ENCODE data around the gene FARP1.
A peak's percentile ranks its signal among the peaks of the same experiment; 100 is the strongest.

FARP1 gene

DNA sequence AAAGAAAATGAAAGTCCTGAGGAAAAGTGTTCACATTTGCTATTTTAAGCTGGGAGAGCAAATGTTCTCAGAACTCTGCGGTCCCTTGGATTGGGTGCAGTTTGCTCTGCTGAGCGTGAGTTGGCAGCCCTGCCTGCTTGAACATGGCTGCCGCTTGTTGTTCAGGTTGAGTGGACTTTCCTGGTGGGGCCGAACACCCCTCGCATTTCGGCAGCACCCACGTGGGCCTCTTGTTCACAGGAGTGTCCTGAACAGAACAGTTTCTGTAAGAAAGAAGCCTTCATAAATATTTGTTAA lies 45.0 kb downstream of the FARP1 start:
- no CpG with 5 or more reads among the region's 7 CpGs for WGBS (ENCODE audit: insufficient coverage, insufficient read length)
- Histone ChIP-seq H3K27ac (ENCODE audit: low read length) (no peak overlapping the region), H3K4me1 (ENCODE audit: control insufficient read depth, insufficient read depth, low read length) (no peaks in the 10 kb centered on the region), H3K4me3 (ENCODE audit: low read length) (no peak overlapping the region), H3K9me3 (ENCODE audit: control insufficient read depth, insufficient read depth, low read length) (no peaks in the 10 kb centered on the region), H3K36me3 (ENCODE audit: control insufficient read depth, insufficient read depth, low read length) (no peaks in the 10 kb centered on the region), H3K27me3 (ENCODE audit: control insufficient read depth, insufficient read depth, low read length) (no peaks in the 10 kb centered on the region)
- DNase-seq (ENCODE audit: low read depth, low spot score), result no peak

DNA sequence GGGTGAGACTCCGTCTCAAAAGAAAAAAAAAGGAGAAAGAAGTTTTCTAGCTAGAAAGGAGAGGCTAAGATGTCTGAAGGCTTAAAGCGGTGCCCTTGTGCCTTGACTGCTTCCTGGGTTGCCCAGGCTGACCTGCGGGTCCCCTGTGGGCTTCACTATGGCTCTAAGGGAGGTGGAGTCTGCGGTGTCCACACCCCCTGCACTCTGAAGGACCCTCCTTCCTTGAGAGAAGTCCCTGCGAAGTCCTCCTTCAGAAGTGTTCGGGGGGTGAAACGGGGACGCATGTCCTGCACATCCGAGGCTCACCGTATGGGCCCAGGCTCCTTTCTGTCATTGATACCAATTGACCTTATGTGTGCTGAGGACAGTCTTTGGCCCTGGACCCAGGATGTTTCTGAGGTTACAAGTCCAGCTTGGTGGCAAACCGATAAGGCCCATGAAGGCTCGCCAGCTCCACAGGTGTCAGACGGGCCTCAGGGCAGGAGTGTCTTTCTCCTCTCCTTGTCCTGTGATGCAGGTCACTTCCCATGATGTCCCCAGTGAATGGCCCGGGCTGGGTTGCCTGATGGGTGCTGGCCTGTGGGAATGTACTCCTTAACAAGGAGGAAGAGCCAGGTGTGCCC lies 45.8 kb downstream of the FARP1 start:
- Histone ChIP-seq H3K36me3 (ENCODE audit: control insufficient read depth, insufficient read depth, low read length) (no peaks in the 10 kb centered on the region), H3K4me3 (ENCODE audit: low read length) (no peak overlapping the region), H3K27ac (ENCODE audit: low read length) (no peak overlapping the region), H3K27me3 (ENCODE audit: control insufficient read depth, insufficient read depth, low read length) (no peaks in the 10 kb centered on the region), H3K4me1 (ENCODE audit: control insufficient read depth, insufficient read depth, low read length) (no peaks in the 10 kb centered on the region), H3K9me3 (ENCODE audit: control insufficient read depth, insufficient read depth, low read length) (no peaks in the 10 kb centered on the region)
- WGBS (ENCODE audit: insufficient coverage, insufficient read length), result no CpG with 5 or more reads among the region's 14 CpGs
- no peak for DNase-seq (ENCODE audit: low read depth, low spot score)

DNA sequence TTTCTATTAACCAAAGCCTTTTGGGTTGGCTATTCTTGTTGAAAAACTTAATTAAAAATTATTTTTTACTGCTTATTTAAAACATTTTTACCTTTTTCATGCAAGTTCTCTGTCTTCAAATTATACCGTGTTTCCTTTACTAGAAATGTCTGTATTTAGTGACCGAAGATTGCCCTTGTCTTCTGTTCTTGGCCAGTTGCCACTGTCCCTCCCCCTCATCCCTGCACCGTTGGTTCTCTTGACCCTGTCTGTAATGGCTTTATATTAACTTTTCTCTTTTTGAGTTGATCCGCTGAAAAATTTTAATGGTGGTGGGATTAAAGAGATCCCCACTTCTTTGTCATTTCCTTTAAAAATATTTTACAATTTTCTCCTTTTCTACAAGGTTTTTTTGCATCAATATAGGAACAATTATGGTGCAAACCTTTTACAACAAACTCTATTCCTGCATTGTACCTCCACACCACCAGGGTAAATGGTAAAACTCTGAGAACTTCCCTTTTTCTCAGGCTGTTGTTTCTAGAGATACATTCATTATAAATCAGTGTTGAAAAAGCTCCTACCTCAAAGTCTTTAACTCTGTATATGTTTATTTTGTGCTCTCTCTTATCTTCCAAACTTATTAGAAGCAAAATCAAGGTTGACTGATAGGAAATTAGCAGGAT lies 47.1 kb downstream of the FARP1 start:
- H3K4me1 ChIP-seq (ENCODE audit: control insufficient read depth, insufficient read depth, low read length), result no peaks in the 10 kb centered on the region
- DNase-seq (ENCODE audit: low read depth, low spot score), result no peak
- WGBS (ENCODE audit: insufficient coverage, insufficient read length), result no CpG with 5 or more reads among the region's 4 CpGs

DNA sequence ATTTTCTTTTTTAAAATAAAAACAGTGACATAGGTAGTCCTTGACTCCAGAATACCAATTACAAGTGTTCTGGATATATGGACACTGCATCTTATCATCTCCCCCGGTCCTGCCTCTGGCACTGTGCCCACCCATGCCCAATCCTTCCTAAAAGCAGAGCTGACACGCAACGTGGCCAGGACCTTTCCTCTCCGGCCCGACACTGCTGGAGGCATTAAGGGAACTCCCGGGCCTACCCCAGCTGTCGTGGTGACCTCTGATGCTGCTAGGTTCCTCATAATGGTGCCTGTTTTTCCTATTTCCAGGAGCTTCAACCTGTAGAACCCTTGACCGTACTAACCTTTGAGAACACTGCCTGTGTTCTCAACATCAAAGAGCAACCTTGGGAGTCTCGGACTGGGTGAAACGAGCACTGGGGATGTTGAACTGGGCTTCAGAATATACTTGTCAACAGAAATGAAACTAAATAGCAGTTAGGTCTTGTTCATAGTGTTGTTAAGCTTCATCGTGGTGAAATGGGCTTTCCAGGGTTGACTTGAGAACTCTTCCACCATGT lies 48.1 kb downstream of the FARP1 start:
- WGBS (ENCODE audit: insufficient coverage, insufficient read length), result no CpG with 5 or more reads among the region's 11 CpGs
- Histone ChIP-seq H3K27me3 (ENCODE audit: control insufficient read depth, insufficient read depth, low read length) (no peaks in the 10 kb centered on the region), H3K4me3 (ENCODE audit: low read length) (no peak overlapping the region), H3K36me3 (ENCODE audit: control insufficient read depth, insufficient read depth, low read length) (no peaks in the 10 kb centered on the region), H3K4me1 (ENCODE audit: control insufficient read depth, insufficient read depth, low read length) (no peaks in the 10 kb centered on the region), H3K27ac (ENCODE audit: low read length) (no peak overlapping the region), H3K9me3 (ENCODE audit: control insufficient read depth, insufficient read depth, low read length) (no peaks in the 10 kb centered on the region)
- DNase-seq (ENCODE audit: low read depth, low spot score), result no peak

More for the DNA sequence above, 47.1 kb downstream of the FARP1 start:
- H3K27me3 ChIP-seq (ENCODE audit: control insufficient read depth, insufficient read depth, low read length), result no peaks in the 10 kb centered on the region
- H3K9me3 ChIP-seq (ENCODE audit: control insufficient read depth, insufficient read depth, low read length), result no peaks in the 10 kb centered on the region
- H3K27ac ChIP-seq (ENCODE audit: low read length), result no peak overlapping the region
- H3K36me3 ChIP-seq (ENCODE audit: control insufficient read depth, insufficient read depth, low read length), result no peaks in the 10 kb centered on the region
- no peak overlapping the region for H3K4me3 ChIP-seq (ENCODE audit: low read length)

DNA sequence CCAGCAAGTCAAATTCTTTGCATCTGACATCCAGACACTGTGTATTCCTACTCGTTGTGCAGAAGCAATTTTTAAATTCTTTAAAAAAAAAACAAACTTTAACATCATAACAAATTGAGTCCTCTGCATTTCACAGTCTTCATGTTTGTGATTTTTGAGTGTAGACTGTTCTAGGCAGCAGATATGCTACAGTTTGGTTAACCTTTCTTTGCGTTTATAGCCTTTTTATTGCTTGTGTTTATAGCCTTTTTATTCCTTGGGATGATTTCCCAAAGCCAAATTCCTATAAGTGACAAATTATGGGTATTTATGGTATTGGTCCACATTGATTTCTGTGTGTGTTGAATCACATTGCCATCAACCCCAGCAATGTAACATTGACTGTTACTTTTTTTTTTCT lies 49.1 kb downstream of the FARP1 start:
- no peak overlapping the region for H3K4me3 ChIP-seq (ENCODE audit: low read length)
- no peaks in the 10 kb centered on the region for H3K4me1 ChIP-seq (ENCODE audit: control insufficient read depth, insufficient read depth, low read length)
- no peak for DNase-seq (ENCODE audit: low read depth, low spot score)
- no peak overlapping the region for H3K27ac ChIP-seq (ENCODE audit: low read length)
- no peaks in the 10 kb centered on the region for H3K36me3 ChIP-seq (ENCODE audit: control insufficient read depth, insufficient read depth, low read length)
- H3K9me3 ChIP-seq (ENCODE audit: control insufficient read depth, insufficient read depth, low read length), result no peaks in the 10 kb centered on the region
- no peaks in the 10 kb centered on the region for H3K27me3 ChIP-seq (ENCODE audit: control insufficient read depth, insufficient read depth, low read length)
- no CpG with 5 or more reads among the region's 2 CpGs for WGBS (ENCODE audit: insufficient coverage, insufficient read length)

DNA sequence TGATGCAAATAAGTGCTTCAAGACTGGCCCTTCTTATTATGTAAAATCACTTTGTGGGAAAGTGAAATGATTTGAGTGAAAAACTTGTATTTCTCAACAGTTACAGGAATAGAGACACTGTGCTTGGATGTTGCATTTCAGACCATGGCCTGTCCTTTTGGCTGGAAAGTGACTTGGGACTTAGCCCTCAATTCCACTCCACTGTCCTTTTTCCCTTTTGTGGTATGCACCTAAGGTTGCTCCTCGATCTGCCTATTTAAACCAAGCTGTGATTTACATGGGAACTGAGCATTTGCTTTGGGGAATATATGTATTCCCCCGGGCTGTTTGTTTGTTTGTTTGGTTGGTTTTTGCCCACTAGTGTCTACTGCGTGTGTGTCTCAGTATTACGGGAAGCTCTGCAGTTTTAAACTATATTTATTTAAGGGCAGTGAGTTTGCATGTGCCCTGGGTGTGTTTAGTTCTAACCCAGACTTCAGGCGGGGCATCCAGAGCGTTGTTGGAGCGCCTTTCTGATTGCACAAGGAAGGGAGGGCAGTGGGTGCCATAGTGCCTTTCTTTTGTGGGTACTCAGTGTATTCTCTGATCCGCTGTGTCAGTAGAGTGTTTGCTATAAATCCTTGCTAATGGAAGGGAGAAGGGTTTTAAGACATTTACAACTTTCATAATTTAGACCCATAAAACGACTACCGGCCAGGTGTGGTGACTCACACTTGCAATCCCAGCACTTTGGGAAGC lies 52.3 kb downstream of the FARP1 start:
- no CpG with 5 or more reads among the region's 10 CpGs for WGBS (ENCODE audit: insufficient coverage, insufficient read length)
- H3K27ac ChIP-seq (ENCODE audit: low read length), result no peak overlapping the region
- H3K27me3 ChIP-seq (ENCODE audit: control insufficient read depth, insufficient read depth, low read length), result no peaks in the 10 kb centered on the region
- no peaks in the 10 kb centered on the region for H3K9me3 ChIP-seq (ENCODE audit: control insufficient read depth, insufficient read depth, low read length)
- 0 out of 2 replicates have a peak, but pooled peaks cover 1% of the 10 kb centered on the region for H3K4me1 ChIP-seq (ENCODE audit: control insufficient read depth, insufficient read depth, low read length)
- H3K4me3 ChIP-seq (ENCODE audit: low read length), result no peak overlapping the region
- DNase-seq (ENCODE audit: low read depth, low spot score), result no peak
- H3K36me3 ChIP-seq (ENCODE audit: control insufficient read depth, insufficient read depth, low read length), result no peaks in the 10 kb centered on the region

DNA sequence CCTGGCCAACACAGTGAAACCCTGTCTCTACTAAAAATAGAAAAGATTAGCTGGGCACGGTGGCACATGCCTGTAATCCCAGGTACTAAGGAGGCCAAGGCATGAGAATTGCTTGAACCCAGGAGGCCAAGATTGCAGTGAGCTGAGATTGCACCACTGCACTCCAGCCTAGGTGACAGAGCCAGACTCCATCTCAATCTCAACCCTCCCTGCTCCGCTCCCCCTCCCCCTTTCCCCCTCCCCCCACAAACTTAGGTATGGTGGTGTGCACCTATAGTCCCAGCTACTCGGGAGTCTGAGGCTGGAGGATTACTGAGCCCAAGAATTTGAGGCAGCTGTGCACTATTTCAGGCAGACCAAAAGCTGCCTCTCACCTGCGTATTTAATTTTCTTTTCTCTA lies 55.8 kb downstream of the FARP1 start:
- Histone ChIP-seq H3K27me3 (ENCODE audit: control insufficient read depth, insufficient read depth, low read length) (no peaks in the 10 kb centered on the region), H3K9me3 (ENCODE audit: control insufficient read depth, insufficient read depth, low read length) (no peaks in the 10 kb centered on the region), H3K27ac (ENCODE audit: low read length) (peak overlapping the region; percentile 57), H3K36me3 (ENCODE audit: control insufficient read depth, insufficient read depth, low read length) (no peaks in the 10 kb centered on the region), H3K4me3 (ENCODE audit: low read length) (no peak overlapping the region), H3K4me1 (ENCODE audit: control insufficient read depth, insufficient read depth, low read length) (peaks cover 4% of the 10 kb centered on the region; the same call in 1 of the 2 replicates)
- no peak for DNase-seq (ENCODE audit: low read depth, low spot score)
- WGBS (ENCODE audit: insufficient coverage, insufficient read length), result no CpG with 5 or more reads among the region's 4 CpGs

DNA sequence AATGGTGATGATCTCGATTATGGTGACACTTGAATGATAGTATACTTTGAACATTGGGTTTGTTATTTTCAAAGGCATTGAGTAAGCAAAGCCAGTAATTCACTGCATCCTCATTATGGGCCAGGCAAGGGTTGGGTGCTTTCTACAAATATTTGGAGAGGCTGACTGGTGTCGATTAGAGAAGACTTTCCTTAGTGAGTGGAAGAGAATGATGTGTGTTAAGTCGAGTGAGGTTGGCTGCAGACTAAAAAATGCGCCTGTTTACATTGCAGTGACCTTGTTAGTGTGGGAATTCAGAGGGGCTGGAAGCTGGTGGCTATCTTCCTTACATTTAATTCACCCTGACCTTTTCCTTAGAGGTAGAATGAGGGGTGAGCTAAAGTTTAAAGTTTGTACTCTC lies 56.6 kb downstream of the FARP1 start:
- Histone ChIP-seq H3K36me3 (ENCODE audit: control insufficient read depth, insufficient read depth, low read length) (no peaks in the 10 kb centered on the region), H3K4me1 (ENCODE audit: control insufficient read depth, insufficient read depth, low read length) (peaks cover 4% of the 10 kb centered on the region; the same call in 1 of the 2 replicates), H3K27me3 (ENCODE audit: control insufficient read depth, insufficient read depth, low read length) (no peaks in the 10 kb centered on the region), H3K9me3 (ENCODE audit: control insufficient read depth, insufficient read depth, low read length) (no peaks in the 10 kb centered on the region), H3K27ac (ENCODE audit: low read length) (no peak overlapping the region), H3K4me3 (ENCODE audit: low read length) (no peak overlapping the region)
- DNase-seq (ENCODE audit: low read depth, low spot score), result no peak
- WGBS (ENCODE audit: insufficient coverage, insufficient read length), result no CpG with 5 or more reads among the region's 4 CpGs

DNA sequence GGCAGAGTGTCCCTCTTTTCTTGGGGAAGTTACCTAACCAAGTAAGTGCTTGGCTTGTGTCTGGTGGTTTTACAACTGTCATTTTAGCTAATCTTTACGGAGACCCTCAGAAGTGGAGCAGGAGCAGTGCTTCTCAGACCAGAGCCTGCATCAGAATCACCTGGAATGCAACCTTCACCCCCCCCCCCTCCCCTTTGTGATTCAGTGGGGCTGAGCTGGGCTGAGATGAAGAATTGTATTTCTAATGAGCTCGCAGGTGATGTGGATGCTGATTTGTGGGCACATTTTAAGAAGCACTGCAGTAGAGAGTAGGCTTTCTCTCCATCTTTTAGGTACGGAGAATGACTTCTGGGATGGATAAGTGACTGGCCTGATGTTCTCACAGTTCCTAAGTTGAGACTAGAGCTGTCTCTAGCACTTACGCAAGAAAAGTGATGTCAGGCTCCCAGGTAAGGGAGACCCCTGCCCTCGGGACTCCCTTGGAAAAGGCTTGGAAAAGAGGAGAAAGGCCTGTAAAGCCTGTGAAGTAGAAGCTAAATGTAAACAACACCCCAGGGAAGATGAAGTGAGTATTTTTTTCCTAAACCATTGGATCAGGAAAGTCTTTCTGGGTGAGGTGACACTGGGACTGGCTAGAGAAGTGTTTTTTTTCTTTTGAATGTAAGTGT lies 57.5 kb downstream of the FARP1 start:
- peak; percentile 33 for DNase-seq (ENCODE audit: low read depth, low spot score)
- no CpG with 5 or more reads among the region's 5 CpGs for WGBS (ENCODE audit: insufficient coverage, insufficient read length)
- no peak overlapping the region; the same call in 1 of the 2 replicates for H3K4me3 ChIP-seq (ENCODE audit: low read length)

DNA sequence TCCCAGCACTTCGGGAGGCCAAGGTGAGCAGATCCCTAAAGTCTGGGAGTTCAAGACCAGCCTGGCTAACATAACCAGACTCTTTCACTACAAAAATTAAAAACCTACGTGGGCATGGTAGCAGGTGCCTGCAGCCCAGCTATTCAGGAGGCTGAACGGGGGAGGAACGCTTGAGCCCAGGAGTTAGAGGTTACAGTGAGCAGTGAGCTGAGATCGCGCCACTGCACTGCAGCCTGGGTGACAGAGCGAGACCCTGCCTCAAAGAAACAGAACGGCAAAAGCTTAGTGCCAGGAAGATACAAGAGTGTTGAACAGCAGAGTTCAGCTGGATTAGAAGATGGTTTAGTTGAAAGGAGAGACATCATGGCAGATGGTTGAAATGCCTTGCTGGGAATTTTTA lies 58.3 kb downstream of the FARP1 start:
- no peaks in the 10 kb centered on the region for H3K36me3 ChIP-seq (ENCODE audit: control insufficient read depth, insufficient read depth, low read length)
- H3K4me1 ChIP-seq (ENCODE audit: control insufficient read depth, insufficient read depth, low read length), result peaks cover 4% of the 10 kb centered on the region; the same call in 1 of the 2 replicates
- no CpG with 5 or more reads among the region's 8 CpGs for WGBS (ENCODE audit: insufficient coverage, insufficient read length)
- H3K9me3 ChIP-seq (ENCODE audit: control insufficient read depth, insufficient read depth, low read length), result no peaks in the 10 kb centered on the region
- H3K4me3 ChIP-seq (ENCODE audit: low read length), result no peak overlapping the region
- H3K27ac ChIP-seq (ENCODE audit: low read length), result no peak overlapping the region
- no peaks in the 10 kb centered on the region for H3K27me3 ChIP-seq (ENCODE audit: control insufficient read depth, insufficient read depth, low read length)
- no peak for DNase-seq (ENCODE audit: low read depth, low spot score)

More for the DNA sequence above, 57.5 kb downstream of the FARP1 start:
- Histone ChIP-seq H3K27ac (ENCODE audit: low read length) (no peak overlapping the region), H3K27me3 (ENCODE audit: control insufficient read depth, insufficient read depth, low read length) (no peaks in the 10 kb centered on the region), H3K4me1 (ENCODE audit: control insufficient read depth, insufficient read depth, low read length) (peaks cover 4% of the 10 kb centered on the region; the same call in 1 of the 2 replicates), H3K9me3 (ENCODE audit: control insufficient read depth, insufficient read depth, low read length) (no peaks in the 10 kb centered on the region), H3K36me3 (ENCODE audit: control insufficient read depth, insufficient read depth, low read length) (no peaks in the 10 kb centered on the region)
